GM12872 (cell line): ENCODE data around the gene PTCH1.

Source experiments
- CTCF ChIP-seq: IDR thresholded peaks from 3 replicates; pipeline ENCODE4 v1.5.1; 2011; ENCODE audit warnings: low read depth, mild to moderate bottlenecking, low read length, moderate library complexity; ENCODE audit not compliant: insufficient read depth

PTCH1 gene

GRCh38 chr9:95461448-95462248, 55.1 kb downstream of the PTCH1 start:
- TF ChIP-seq CTCF: no peak

GRCh38 chr9:95460518-95461164, 56.1 kb downstream of the PTCH1 start:
- TF ChIP-seq CTCF: no peak

- no peak for TF ChIP-seq CTCF
Measured at GRCh38 chr9:95459851-95460517, 56.8 kb downstream of the PTCH1 start.

GRCh38 chr9:95459178-95459577, 57.6 kb downstream of the PTCH1 start:
- no peak for TF ChIP-seq CTCF

GRCh38 chr9:95458666-95459065, 58.1 kb downstream of the PTCH1 start:
- no peak for TF ChIP-seq CTCF

GRCh38 chr9:95457769-95458168, 59.0 kb downstream of the PTCH1 start:
- TF ChIP-seq CTCF: no peak

GRCh38 chr9:95455714-95456113, 61.1 kb downstream of the PTCH1 start:
- no peak for TF ChIP-seq CTCF
